HEK293T (cell line): ENCODE data around the gene DNAH9.

Experiments
- ARNT ChIP-seq: fragments of 450-650 bp; IDR thresholded peaks from 2 replicates; pipeline ENCODE4 v1.6.1; 2017; ENCODE audit warnings: mild to moderate bottlenecking
- BHLHE40 ChIP-seq: fragments of 450-650 bp; IDR thresholded peaks from 2 replicates; pipeline ENCODE4 v1.6.1; 2016; ENCODE audit warnings: mild to moderate bottlenecking, moderate library complexity, borderline replicate concordance
- CTBP1 ChIP-seq: fragments of 450-650 bp; IDR thresholded peaks from 2 replicates; pipeline ENCODE4 v1.6.1; 2016; ENCODE audit warnings: borderline replicate concordance
- FOXA1 ChIP-seq: fragments of 450-650 bp; IDR thresholded peaks from 2 replicates; pipeline ENCODE4 v1.6.1; 2016; ENCODE audit warnings: mild to moderate bottlenecking
- FOXK2 ChIP-seq: fragments of 450-650 bp; IDR thresholded peaks from 2 replicates; pipeline ENCODE4 v1.6.1; 2016; ENCODE audit warnings: mild to moderate bottlenecking
- FOXM1 ChIP-seq: fragments of 450-650 bp; IDR thresholded peaks from 2 replicates; pipeline ENCODE4 v1.6.1; 2017; ENCODE audit warnings: mild to moderate bottlenecking, borderline replicate concordance
- HDGF ChIP-seq: fragments of 450-650 bp; IDR thresholded peaks from 2 replicates; pipeline ENCODE4 v1.6.1; 2017; ENCODE audit warnings: antibody characterized with exemption, borderline replicate concordance
- L3MBTL2 ChIP-seq: fragments of 450-650 bp; conservative IDR thresholded peaks from 2 replicates; pipeline ENCODE4 v1.6.1; 2016; ENCODE audit warnings: mild to moderate bottlenecking
- LEF1 ChIP-seq: fragments of 450-650 bp; IDR thresholded peaks from 2 replicates; pipeline ENCODE4 v1.6.1; 2017; ENCODE audit warnings: mild to moderate bottlenecking, borderline replicate concordance
- PKNOX1 ChIP-seq: fragments of 450-650 bp; IDR thresholded peaks from 2 replicates; pipeline ENCODE4 v1.6.1; 2016
- SP1 ChIP-seq: fragments of 450-650 bp; IDR thresholded peaks from 2 replicates; pipeline ENCODE4 v1.6.1; 2017
- SUZ12 ChIP-seq: fragments of 450-650 bp; IDR thresholded peaks from 2 replicates; pipeline ENCODE4 v1.6.1; 2016; ENCODE audit warnings: mild to moderate bottlenecking
- TARDBP ChIP-seq: fragments of 450-650 bp; IDR thresholded peaks from 2 replicates; pipeline ENCODE4 v1.6.1; 2016

DNA sequence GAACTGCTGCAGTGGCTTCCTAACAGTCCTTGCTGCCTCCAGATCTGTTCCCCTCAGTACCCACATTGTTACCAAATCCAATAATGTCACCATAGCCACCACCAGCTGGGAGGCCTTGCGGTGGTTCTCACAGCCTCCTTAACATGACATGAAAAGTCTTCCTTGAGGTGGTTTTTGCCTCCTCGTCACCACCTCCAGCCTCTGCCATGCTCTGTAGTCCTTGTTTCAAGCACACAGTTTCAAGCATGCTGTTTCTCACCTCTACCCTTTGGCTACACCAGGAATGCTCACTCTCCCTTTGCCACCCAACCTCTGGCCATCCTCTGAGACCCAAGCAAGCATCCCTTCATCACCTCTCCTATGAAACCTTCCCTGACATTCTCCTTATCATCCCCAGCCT, 47.2 kb downstream of the DNAH9 start:
- TF ChIP-seq PKNOX1, result no peak
- no peak for TF ChIP-seq TARDBP
- TF ChIP-seq HDGF, result no peak
- no peak for TF ChIP-seq FOXK2
- TF ChIP-seq FOXM1, result no peak
- TF ChIP-seq ARNT, result no peak
- TF ChIP-seq LEF1, result no peak
- no peak for TF ChIP-seq SP1
- no peak for TF ChIP-seq SUZ12
- no peak for TF ChIP-seq FOXA1
- no peak for TF ChIP-seq L3MBTL2
- no peak for TF ChIP-seq BHLHE40
- TF ChIP-seq CTBP1, result no peak
